Measurements from ENCODE around the gene SLC7A4. TPM values are rescaled to one million over a fixed set of nuclear protein-coding genes. Genes with fewer than 3 reads are reported as not detected.

The SLC7A4 gene
- 1 to 10 TPM in 1 of 4 donors, under 1 TPM in 3; 0.23 to 1.2 (median 0.37) TPM for total RNA-seq

GRCh38 chr22:21032037-21032867, at the start of gene SLC7A4:
Gene SLC7A4, minus strand, starts transcription at chr22:21032561. Its CDS starts 749 bp downstream, at chr22:21031812.
- H3K27ac ChIP-seq: no peak within 1 kb of the TSS
- no peak for TF ChIP-seq EP300 (IDR thresholded peaks at IDR 0.05)
- TF ChIP-seq POLR2A (IDR thresholded peaks at IDR 0.05): no peak
- no peak for TF ChIP-seq CTCF (IDR thresholded peaks at IDR 0.05)
- no peak for TF ChIP-seq POLR2AphosphoS5 (IDR thresholded peaks at IDR 0.05)
- H3K27me3 ChIP-seq: peaks cover 60% of the 10 kb centered on the region
- peak within 1 kb of the TSS in 1 of 2 donors; percentile 43 for H3K4me3 ChIP-seq
- peaks cover 0 to 18% (median 5%) of the 10 kb centered on the region in 3 donors for H3K4me1 ChIP-seq
- peak; percentile 34 for ATAC-seq
- WGBS, 2 donors (ENCODE audit: low coverage in 1 of 2): 0% methylated on average over 1 of the region's 59 CpGs; no CpG with 5 or more reads in 1 of the 2 donors
- no peaks in the 10 kb centered on the region for H3K36me3 ChIP-seq
- H3K9me3 ChIP-seq: no peaks in the 10 kb centered on the region

GRCh38 chr22:21080435-21081137, 48.2 kb upstream of the SLC7A4 start:
- Histone ChIP-seq H3K4me3 (no peak overlapping the region), H3K9me3 (no peaks in the 10 kb centered on the region), H3K27me3 (peaks cover 17% of the 10 kb centered on the region), H3K27ac (no peak overlapping the region), H3K36me3 (no peaks in the 10 kb centered on the region), H3K4me1 (no peaks in the 10 kb centered on the region)
- WGBS, 2 donors (ENCODE audit: low coverage in 1 of 2): no CpG with 5 or more reads among the region's 31 CpGs
- no peak for ATAC-seq
- TF ChIP-seq CTCF (IDR thresholded peaks at IDR 0.05): no peak
- no peak for TF ChIP-seq POLR2AphosphoS5 (IDR thresholded peaks at IDR 0.05)
- TF ChIP-seq POLR2A (IDR thresholded peaks at IDR 0.05): no peak
- TF ChIP-seq EP300 (IDR thresholded peaks at IDR 0.05): no peak

- Histone ChIP-seq H3K27ac (no peak overlapping the region), H3K4me3 (no peak overlapping the region), H3K9me3 (no peaks in the 10 kb centered on the region), H3K36me3 (no peaks in the 10 kb centered on the region), H3K27me3 (peaks cover 17% of the 10 kb centered on the region), H3K4me1 (no peaks in the 10 kb centered on the region)
- no peak for TF ChIP-seq POLR2AphosphoS5 (IDR thresholded peaks at IDR 0.05)
- no peak for TF ChIP-seq POLR2A (IDR thresholded peaks at IDR 0.05)
- no peak for TF ChIP-seq EP300 (IDR thresholded peaks at IDR 0.05)
- no peak for TF ChIP-seq CTCF (IDR thresholded peaks at IDR 0.05)
- WGBS, 2 donors (ENCODE audit: low coverage in 1 of 2): 60 to 100% methylated on average over 1 of the region's 5 CpGs
- ATAC-seq: no peak
Observed at GRCh38 chr22:21079493-21079892, 47.1 kb upstream of the SLC7A4 start.

GRCh38 chr22:21078916-21079315, 46.6 kb upstream of the SLC7A4 start:
- Histone ChIP-seq H3K4me3 (no peak overlapping the region), H3K9me3 (no peaks in the 10 kb centered on the region), H3K27me3 (peaks cover 17% of the 10 kb centered on the region), H3K27ac (no peak overlapping the region), H3K36me3 (no peaks in the 10 kb centered on the region), H3K4me1 (no peaks in the 10 kb centered on the region)
- TF ChIP-seq CTCF (IDR thresholded peaks at IDR 0.05): no peak
- TF ChIP-seq POLR2AphosphoS5 (IDR thresholded peaks at IDR 0.05): no peak
- TF ChIP-seq EP300 (IDR thresholded peaks at IDR 0.05): no peak
- TF ChIP-seq POLR2A (IDR thresholded peaks at IDR 0.05): no peak
- ATAC-seq: no peak
- WGBS, 2 donors (ENCODE audit: low coverage in 1 of 2): 76 to 100% methylated on average over 2 to 8 of the region's 11 CpGs

Data from gastroesophageal sphincter (tissue), 4 donors.